HCT116 (cell line): ENCODE results near the gene USP50.
"Not testable (repeated sequence)": the region's sequence is repeated elsewhere in the genome, so short reads cannot be mapped to it uniquely, and the experiment has no call there.

ENCODE experiments used
- CEBPB ChIP-seq: IDR thresholded peaks from 2 replicates; pipeline ENCODE4 v1.6.1; 2012; ENCODE audit warnings: low read depth
- EGR1 ChIP-seq: IDR thresholded peaks from 2 replicates; pipeline ENCODE4 v1.6.1; 2012; ENCODE audit warnings: low read depth
- EZH2 ChIP-seq: fragments of 200-600 bp; sonication (generic); IDR thresholded peaks from 2 replicates; pipeline ENCODE4 v1.6.1; 2017; ENCODE audit warnings: antibody characterized with exemption, mixed run types
- EZH2phosphoT487 ChIP-seq: fragments of 200-600 bp; IDR thresholded peaks from 2 replicates; pipeline ENCODE4 v1.6.1; 2018; ENCODE audit warnings: antibody characterized with exemption, borderline replicate concordance
- JUND ChIP-seq: IDR thresholded peaks from 2 replicates; pipeline ENCODE4 v1.6.1; 2012
- POLR2A ChIP-seq: IDR thresholded peaks from 2 replicates; pipeline ENCODE4 v1.7.0; 2011; ENCODE audit warnings: borderline replicate concordance; ENCODE audit not compliant: insufficient read depth, insufficient read length; ENCODE audit errors: extremely low read depth
- POLR2AphosphoS5 ChIP-seq: IDR thresholded peaks from 2 replicates; pipeline ENCODE4 v1.6.1; 2011; ENCODE audit warnings: mild to moderate bottlenecking, low read depth, low read length, moderate library complexity
- YY1 ChIP-seq: IDR thresholded peaks from 2 replicates; pipeline ENCODE4 v1.6.1; 2011; ENCODE audit warnings: low read length, low read depth, moderate library complexity, mild to moderate bottlenecking; ENCODE audit not compliant: insufficient replicate concordance; ENCODE audit errors: extremely low read depth
- ZNF274 ChIP-seq: fragments of 200-500 bp; sonication (Bioruptor generic); IDR thresholded peaks from 2 replicates; pipeline ENCODE4 v1.6.1; 2014; ENCODE audit warnings: mild to moderate bottlenecking, low read depth, low read length, inconsistent platforms
- TF ChIP-seq, protein P1 (sequence below), 3 experiments: fragments of 200-600 bp in 1 of 3; sonication (generic) in 1 of 3; IDR thresholded peaks in 2 of 3; conservative IDR thresholded peaks in 1 of 3; 2 replicates each; pipeline ENCODE4 v1.5.1; 2012 to 2017; ENCODE audit warnings: low read depth in 2 of 3, low read length in 2 of 3, antibody characterized with exemption in 1 of 3, borderline replicate concordance in 1 of 3, control low read depth in 1 of 3, mild to moderate bottlenecking in 1 of 3, mixed read lengths in 1 of 3, mixed run types in 1 of 3, moderate library complexity in 1 of 3; ENCODE audit not compliant: insufficient read depth in 1 of 3
- TF ChIP-seq, protein P2 (sequence below): IDR thresholded peaks from 2 replicates; pipeline ENCODE4 v1.6.1; 2011; ENCODE audit warnings: mild to moderate bottlenecking, low read length, moderate library complexity; ENCODE audit not compliant: insufficient replicate concordance; ENCODE audit errors: extremely low read depth
- TF ChIP-seq, protein P3 (sequence below): IDR thresholded peaks from 2 replicates; pipeline ENCODE4 v1.6.1; 2012; ENCODE audit warnings: low read depth

DNA sequence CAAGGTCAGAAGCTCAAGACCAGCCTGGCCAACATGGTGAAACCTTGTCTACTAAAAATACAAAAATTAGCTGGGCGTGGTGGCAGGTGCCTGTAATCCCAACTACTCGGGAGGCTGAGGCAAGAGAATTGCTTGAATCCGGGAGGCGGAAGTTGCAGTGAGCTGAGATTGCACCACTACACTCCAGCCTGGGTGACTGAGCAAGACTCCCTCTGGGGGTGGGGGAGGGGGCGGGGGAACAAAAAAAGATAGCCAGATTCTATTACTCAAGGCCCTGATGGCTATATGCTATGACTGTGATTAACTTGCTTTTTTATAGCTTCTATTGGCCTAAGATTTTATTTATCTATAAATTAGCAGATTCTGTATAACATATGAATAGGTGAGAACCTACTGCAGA is 27.4 kb upstream of the USP50 start:
- TF ChIP-seq POLR2AphosphoS5, POLR2A, EZH2, ZNF274, EZH2phosphoT487, EGR1, CEBPB, YY1, JUND: not testable (repeated sequence)
- TF ChIP-seq, protein P1, sequence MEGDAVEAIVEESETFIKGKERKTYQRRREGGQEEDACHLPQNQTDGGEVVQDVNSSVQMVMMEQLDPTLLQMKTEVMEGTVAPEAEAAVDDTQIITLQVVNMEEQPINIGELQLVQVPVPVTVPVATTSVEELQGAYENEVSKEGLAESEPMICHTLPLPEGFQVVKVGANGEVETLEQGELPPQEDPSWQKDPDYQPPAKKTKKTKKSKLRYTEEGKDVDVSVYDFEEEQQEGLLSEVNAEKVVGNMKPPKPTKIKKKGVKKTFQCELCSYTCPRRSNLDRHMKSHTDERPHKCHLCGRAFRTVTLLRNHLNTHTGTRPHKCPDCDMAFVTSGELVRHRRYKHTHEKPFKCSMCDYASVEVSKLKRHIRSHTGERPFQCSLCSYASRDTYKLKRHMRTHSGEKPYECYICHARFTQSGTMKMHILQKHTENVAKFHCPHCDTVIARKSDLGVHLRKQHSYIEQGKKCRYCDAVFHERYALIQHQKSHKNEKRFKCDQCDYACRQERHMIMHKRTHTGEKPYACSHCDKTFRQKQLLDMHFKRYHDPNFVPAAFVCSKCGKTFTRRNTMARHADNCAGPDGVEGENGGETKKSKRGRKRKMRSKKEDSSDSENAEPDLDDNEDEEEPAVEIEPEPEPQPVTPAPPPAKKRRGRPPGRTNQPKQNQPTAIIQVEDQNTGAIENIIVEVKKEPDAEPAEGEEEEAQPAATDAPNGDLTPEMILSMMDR (IDR thresholded peaks at IDR 0.05 in 2 of 3, conservative IDR thresholded peaks at IDR 0.05 in 1 of 3; ENCODE audit: borderline replicate concordance in 1 of 3, insufficient read depth in 1 of 3, low read depth in 2 of 3, low read length in 2 of 3), result not testable (repeated sequence)
- TF ChIP-seq, protein P2, sequence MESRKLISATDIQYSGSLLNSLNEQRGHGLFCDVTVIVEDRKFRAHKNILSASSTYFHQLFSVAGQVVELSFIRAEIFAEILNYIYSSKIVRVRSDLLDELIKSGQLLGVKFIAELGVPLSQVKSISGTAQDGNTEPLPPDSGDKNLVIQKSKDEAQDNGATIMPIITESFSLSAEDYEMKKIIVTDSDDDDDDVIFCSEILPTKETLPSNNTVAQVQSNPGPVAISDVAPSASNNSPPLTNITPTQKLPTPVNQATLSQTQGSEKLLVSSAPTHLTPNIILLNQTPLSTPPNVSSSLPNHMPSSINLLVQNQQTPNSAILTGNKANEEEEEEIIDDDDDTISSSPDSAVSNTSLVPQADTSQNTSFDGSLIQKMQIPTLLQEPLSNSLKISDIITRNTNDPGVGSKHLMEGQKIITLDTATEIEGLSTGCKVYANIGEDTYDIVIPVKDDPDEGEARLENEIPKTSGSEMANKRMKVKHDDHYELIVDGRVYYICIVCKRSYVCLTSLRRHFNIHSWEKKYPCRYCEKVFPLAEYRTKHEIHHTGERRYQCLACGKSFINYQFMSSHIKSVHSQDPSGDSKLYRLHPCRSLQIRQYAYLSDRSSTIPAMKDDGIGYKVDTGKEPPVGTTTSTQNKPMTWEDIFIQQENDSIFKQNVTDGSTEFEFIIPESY, result not testable (repeated sequence)
- TF ChIP-seq, protein P3, sequence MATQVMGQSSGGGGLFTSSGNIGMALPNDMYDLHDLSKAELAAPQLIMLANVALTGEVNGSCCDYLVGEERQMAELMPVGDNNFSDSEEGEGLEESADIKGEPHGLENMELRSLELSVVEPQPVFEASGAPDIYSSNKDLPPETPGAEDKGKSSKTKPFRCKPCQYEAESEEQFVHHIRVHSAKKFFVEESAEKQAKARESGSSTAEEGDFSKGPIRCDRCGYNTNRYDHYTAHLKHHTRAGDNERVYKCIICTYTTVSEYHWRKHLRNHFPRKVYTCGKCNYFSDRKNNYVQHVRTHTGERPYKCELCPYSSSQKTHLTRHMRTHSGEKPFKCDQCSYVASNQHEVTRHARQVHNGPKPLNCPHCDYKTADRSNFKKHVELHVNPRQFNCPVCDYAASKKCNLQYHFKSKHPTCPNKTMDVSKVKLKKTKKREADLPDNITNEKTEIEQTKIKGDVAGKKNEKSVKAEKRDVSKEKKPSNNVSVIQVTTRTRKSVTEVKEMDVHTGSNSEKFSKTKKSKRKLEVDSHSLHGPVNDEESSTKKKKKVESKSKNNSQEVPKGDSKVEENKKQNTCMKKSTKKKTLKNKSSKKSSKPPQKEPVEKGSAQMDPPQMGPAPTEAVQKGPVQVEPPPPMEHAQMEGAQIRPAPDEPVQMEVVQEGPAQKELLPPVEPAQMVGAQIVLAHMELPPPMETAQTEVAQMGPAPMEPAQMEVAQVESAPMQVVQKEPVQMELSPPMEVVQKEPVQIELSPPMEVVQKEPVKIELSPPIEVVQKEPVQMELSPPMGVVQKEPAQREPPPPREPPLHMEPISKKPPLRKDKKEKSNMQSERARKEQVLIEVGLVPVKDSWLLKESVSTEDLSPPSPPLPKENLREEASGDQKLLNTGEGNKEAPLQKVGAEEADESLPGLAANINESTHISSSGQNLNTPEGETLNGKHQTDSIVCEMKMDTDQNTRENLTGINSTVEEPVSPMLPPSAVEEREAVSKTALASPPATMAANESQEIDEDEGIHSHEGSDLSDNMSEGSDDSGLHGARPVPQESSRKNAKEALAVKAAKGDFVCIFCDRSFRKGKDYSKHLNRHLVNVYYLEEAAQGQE, result not testable (repeated sequence)
